ENCODE data around the gene EIF5A.
"Not testable (repeated sequence)": the region's sequence is repeated elsewhere in the genome, so short reads cannot be mapped to it uniquely, and the experiment has no call there.

The EIF5A gene

GRCh38 chr17:7332600-7333069 is 25.2 kb downstream of the EIF5A start:
- DNase-seq (ENCODE audit: low spot score): not testable (repeated sequence)

- no peak for DNase-seq (ENCODE audit: low spot score)
Measured at GRCh38 chr17:7334938-7335538, 27.6 kb downstream of the EIF5A start.

- not testable (repeated sequence) for DNase-seq (ENCODE audit: low spot score)
Measured at GRCh38 chr17:7335765-7336164, 28.3 kb downstream of the EIF5A start.

GRCh38 chr17:7336240-7337175 is 29.1 kb downstream of the EIF5A start, which contains the start of gene ACAP1:
TSS of gene ACAP1 (plus strand) at chr17:7336529. CDS start at chr17:7336735, 206 bp downstream.
- no peak for DNase-seq (ENCODE audit: low spot score)

- not testable (repeated sequence) for DNase-seq (ENCODE audit: low spot score)
Measured at GRCh38 chr17:7337600-7337999, 30.2 kb downstream of the EIF5A start.

- no peak for DNase-seq (ENCODE audit: low spot score)
Measured at GRCh38 chr17:7340179-7340578, 32.8 kb downstream of the EIF5A start.

- DNase-seq (ENCODE audit: low spot score): no peak
Measured at GRCh38 chr17:7341842-7342241, 34.4 kb downstream of the EIF5A start.

GRCh38 chr17:7343250-7343649 is 35.8 kb downstream of the EIF5A start:
- no peak for DNase-seq (ENCODE audit: low spot score)

GRCh38 chr17:7346761-7347614 is 39.6 kb downstream of the EIF5A start:
- no peak for DNase-seq (ENCODE audit: low spot score)

- no peak for DNase-seq (ENCODE audit: low spot score)
Measured at GRCh38 chr17:7347630-7348477, 40.4 kb downstream of the EIF5A start.

GRCh38 chr17:7348478-7349242 is 41.2 kb downstream of the EIF5A start:
- DNase-seq (ENCODE audit: low spot score): no peak

GRCh38 chr17:7351665-7352502 is 44.5 kb downstream of the EIF5A start, which contains the start of gene KCTD11:
TSS of gene KCTD11 (plus strand) at chr17:7352162.
- DNase-seq (ENCODE audit: low spot score): peak; percentile 75

GRCh38 chr17:7352503-7352889 is 45.1 kb downstream of the EIF5A start:
- no peak for DNase-seq (ENCODE audit: low spot score)

- DNase-seq (ENCODE audit: low spot score): no peak
Measured at GRCh38 chr17:7352910-7353635, 45.6 kb downstream of the EIF5A start.

- no peak for DNase-seq (ENCODE audit: low spot score)
Measured at GRCh38 chr17:7354262-7354843, 46.9 kb downstream of the EIF5A start.

- DNase-seq (ENCODE audit: low spot score): no peak
Measured at GRCh38 chr17:7355053-7355452, 47.6 kb downstream of the EIF5A start, which contains the start of gene TMEM95. TSS of gene TMEM95 (plus strand) at chr17:7355156. CDS start at chr17:7355205, 49 bp downstream.

GRCh38 chr17:7355573-7355972 is 48.1 kb downstream of the EIF5A start:
- no peak for DNase-seq (ENCODE audit: low spot score)

GRCh38 chr17:7356072-7356549 is 48.7 kb downstream of the EIF5A start:
- DNase-seq (ENCODE audit: low spot score): peak; percentile 53

All from kidney capillary endothelial cell (primary cell).